Gastrocnemius medialis (tissue), 4 donors: ENCODE data around the gene ZSWIM4.

Source experiments
- CTCF ChIP-seq, 5 experiments: fragments of 450-650 bp in 3 of 5; fragments of 200-600 bp in 2 of 5; sonication (generic) in 2 of 5; IDR thresholded peaks in 4 of 5; conservative IDR thresholded peaks in 1 of 5; 1 replicate in 4 of 5; 2 replicates in 1 of 5; pipeline ENCODE4 v1.5.1; 2016 to 2019; ENCODE audit warnings: antibody characterized with exemption in 5 of 5, mild to moderate bottlenecking in 3 of 5, moderate library complexity in 3 of 5
- POLR2A ChIP-seq, 2 donors: fragments of 450-650 bp; IDR thresholded peaks; one replicate each; pipeline ENCODE4 v1.6.1; 2017; ENCODE audit warnings: antibody characterized with exemption in 2 of 2, mild to moderate bottlenecking in 2 of 2, moderate library complexity in 2 of 2

DNA sequence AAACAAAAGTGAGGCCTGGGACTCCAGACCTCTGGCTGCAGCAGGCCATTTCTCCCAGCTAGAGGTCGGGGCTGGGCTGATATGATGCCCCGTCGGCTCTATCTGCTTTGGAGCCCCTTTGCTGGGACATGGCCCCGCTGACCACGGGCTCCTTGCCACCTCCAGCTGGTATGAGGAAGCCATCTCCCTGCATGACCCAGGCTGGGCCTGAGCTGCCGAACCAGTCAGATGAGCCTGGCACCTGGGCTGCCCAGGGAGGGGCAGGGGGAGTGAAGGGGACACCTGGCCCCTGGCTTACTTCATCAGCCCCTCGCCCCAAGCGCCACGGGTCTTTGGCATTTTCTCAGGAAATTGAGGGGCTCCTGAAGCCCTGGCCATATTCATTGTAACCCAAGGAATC lies 7.8 kb downstream of the ZSWIM4 start:
- no peak for TF ChIP-seq CTCF (IDR thresholded peaks at IDR 0.05 in 4 of 5, conservative IDR thresholded peaks at IDR 0.05 in 1 of 5)
- no peak for TF ChIP-seq POLR2A (IDR thresholded peaks at IDR 0.05)
